ENCODE data around the gene AVP.

DNA sequence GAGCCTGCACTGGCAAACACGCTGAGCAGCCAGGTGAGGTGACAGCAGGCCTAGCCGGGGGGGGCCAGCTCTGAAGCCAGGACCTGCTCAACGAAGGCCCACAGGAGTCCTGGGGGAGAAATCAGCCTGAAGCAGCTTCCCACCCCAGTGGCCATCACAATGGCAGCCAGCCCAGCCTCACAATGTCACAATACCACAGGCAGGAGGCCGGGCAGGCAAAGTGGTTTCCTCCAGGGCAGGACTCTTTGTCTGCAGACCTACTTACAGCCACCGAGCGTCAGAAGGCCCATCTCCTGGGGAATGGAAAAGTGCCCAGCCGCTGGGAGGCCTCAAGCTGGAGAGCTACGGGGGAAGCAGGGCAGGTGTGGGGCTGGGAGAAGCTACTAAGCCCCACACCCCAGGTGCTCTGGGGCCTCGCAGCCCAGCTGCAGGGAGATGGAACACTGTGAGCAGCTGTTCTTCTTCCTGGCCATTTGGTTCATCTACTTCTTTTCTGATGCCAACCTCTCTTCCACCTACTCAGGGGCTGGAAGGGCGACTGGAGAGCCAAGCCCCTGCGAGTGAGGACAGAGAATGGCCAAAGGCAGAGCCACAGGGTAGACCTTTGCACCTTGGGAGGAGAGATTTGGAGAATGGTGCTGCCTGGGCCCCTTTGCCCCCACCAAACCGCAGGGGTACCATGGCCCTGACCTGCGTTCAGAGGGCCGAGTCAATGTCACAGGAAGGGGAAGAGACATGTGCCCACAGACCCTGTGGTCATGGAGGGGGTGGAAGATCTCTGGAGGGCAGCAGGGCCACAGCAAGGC is 22.3 kb upstream of the AVP start:
- TF ChIP-seq, protein P1, sequence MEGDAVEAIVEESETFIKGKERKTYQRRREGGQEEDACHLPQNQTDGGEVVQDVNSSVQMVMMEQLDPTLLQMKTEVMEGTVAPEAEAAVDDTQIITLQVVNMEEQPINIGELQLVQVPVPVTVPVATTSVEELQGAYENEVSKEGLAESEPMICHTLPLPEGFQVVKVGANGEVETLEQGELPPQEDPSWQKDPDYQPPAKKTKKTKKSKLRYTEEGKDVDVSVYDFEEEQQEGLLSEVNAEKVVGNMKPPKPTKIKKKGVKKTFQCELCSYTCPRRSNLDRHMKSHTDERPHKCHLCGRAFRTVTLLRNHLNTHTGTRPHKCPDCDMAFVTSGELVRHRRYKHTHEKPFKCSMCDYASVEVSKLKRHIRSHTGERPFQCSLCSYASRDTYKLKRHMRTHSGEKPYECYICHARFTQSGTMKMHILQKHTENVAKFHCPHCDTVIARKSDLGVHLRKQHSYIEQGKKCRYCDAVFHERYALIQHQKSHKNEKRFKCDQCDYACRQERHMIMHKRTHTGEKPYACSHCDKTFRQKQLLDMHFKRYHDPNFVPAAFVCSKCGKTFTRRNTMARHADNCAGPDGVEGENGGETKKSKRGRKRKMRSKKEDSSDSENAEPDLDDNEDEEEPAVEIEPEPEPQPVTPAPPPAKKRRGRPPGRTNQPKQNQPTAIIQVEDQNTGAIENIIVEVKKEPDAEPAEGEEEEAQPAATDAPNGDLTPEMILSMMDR (conservative IDR thresholded peaks at IDR 0.05), result no peak
- TF ChIP-seq EZH2 (IDR thresholded peaks at IDR 0.05; ENCODE audit: low read depth), result no peak

Data from PC-9 (cell line).